KOPT-K1 (cell line): ENCODE results near the gene NT5M.

ENCODE experiments used
- H3K27ac ChIP-seq: fragments of 200-600 bp; sonication (generic); 2 replicates; pipeline ENCODE4 v1.5.1; 2016; ENCODE audit warnings: antibody characterized with exemption, mild to moderate bottlenecking, low read depth, low read length; ENCODE audit not compliant: poor library complexity, severe bottlenecking
- H3K36me3 ChIP-seq: fragments of 200-600 bp; sonication (generic); 2 replicates; pipeline ENCODE4 v1.5.1; 2017; ENCODE audit warnings: antibody characterized with exemption, mild to moderate bottlenecking, low read length, moderate library complexity; ENCODE audit not compliant: insufficient read depth
- H3K9me3 ChIP-seq: fragments of 200-600 bp; sonication (generic); 2 replicates; pipeline ENCODE4 v1.5.1; 2017; ENCODE audit warnings: antibody characterized with exemption, low read length, mild to moderate bottlenecking; ENCODE audit not compliant: insufficient read depth, poor library complexity, severe bottlenecking

NT5M gene

GRCh38 chr17:17320188-17320910 lies 17.2 kb downstream of the NT5M start:
- H3K36me3 ChIP-seq, result peaks cover 29% of the 10 kb centered on the region
- H3K27ac ChIP-seq, result no peak overlapping the region
- no peaks in the 10 kb centered on the region for H3K9me3 ChIP-seq

GRCh38 chr17:17320911-17321220 lies 17.7 kb downstream of the NT5M start:
- no peaks in the 10 kb centered on the region for H3K9me3 ChIP-seq
- H3K36me3 ChIP-seq, result peaks cover 34% of the 10 kb centered on the region
- H3K27ac ChIP-seq, result no peak overlapping the region

- Histone ChIP-seq H3K27ac (no peak overlapping the region), H3K9me3 (no peaks in the 10 kb centered on the region), H3K36me3 (peaks cover 40% of the 10 kb centered on the region)
These were observed 18.3 kb downstream of the NT5M start for GRCh38 chr17:17321356-17322025.

GRCh38 chr17:17322516-17323510 lies 19.6 kb downstream of the NT5M start:
- Histone ChIP-seq H3K36me3 (peaks cover 41% of the 10 kb centered on the region), H3K9me3 (no peaks in the 10 kb centered on the region), H3K27ac (no peak overlapping the region)

GRCh38 chr17:17324616-17325015 lies 21.4 kb downstream of the NT5M start:
- H3K36me3 ChIP-seq, result peaks cover 41% of the 10 kb centered on the region
- no peaks in the 10 kb centered on the region for H3K9me3 ChIP-seq
- no peak overlapping the region for H3K27ac ChIP-seq

- Histone ChIP-seq H3K9me3 (no peaks in the 10 kb centered on the region), H3K36me3 (peaks cover 41% of the 10 kb centered on the region), H3K27ac (no peak overlapping the region)
These were observed 22.1 kb downstream of the NT5M start for GRCh38 chr17:17325228-17325627.

- Histone ChIP-seq H3K9me3 (no peaks in the 10 kb centered on the region), H3K36me3 (peaks cover 41% of the 10 kb centered on the region), H3K27ac (no peak overlapping the region)
These were observed 22.6 kb downstream of the NT5M start for GRCh38 chr17:17325816-17326215.

GRCh38 chr17:17326275-17326875 lies 23.2 kb downstream of the NT5M start:
- peaks cover 41% of the 10 kb centered on the region for H3K36me3 ChIP-seq
- H3K9me3 ChIP-seq, result no peaks in the 10 kb centered on the region

GRCh38 chr17:17328251-17328650 lies 25.1 kb downstream of the NT5M start:
- H3K27ac ChIP-seq, result no peak overlapping the region
- H3K36me3 ChIP-seq, result peaks cover 33% of the 10 kb centered on the region
- no peaks in the 10 kb centered on the region for H3K9me3 ChIP-seq

More at GRCh38 chr17:17326275-17326875, 23.2 kb downstream of the NT5M start:
- H3K27ac ChIP-seq, result no peak overlapping the region

GRCh38 chr17:17341452-17341851 lies 38.3 kb downstream of the NT5M start:
- Histone ChIP-seq H3K9me3 (no peaks in the 10 kb centered on the region), H3K27ac (no peak overlapping the region), H3K36me3 (peaks cover 18% of the 10 kb centered on the region; the same call in 1 of the 2 replicates)

- no peak overlapping the region for H3K27ac ChIP-seq
- H3K9me3 ChIP-seq, result no peaks in the 10 kb centered on the region
- H3K36me3 ChIP-seq, result peaks cover 18% of the 10 kb centered on the region; the same call in 1 of the 2 replicates
These were observed 39.2 kb downstream of the NT5M start for GRCh38 chr17:17342242-17342945.

GRCh38 chr17:17343160-17343735 lies 40.1 kb downstream of the NT5M start:
- Histone ChIP-seq H3K27ac (no peak overlapping the region), H3K9me3 (no peaks in the 10 kb centered on the region), H3K36me3 (peaks cover 18% of the 10 kb centered on the region; the same call in 1 of the 2 replicates)

- H3K9me3 ChIP-seq, result no peaks in the 10 kb centered on the region
- peaks cover 18% of the 10 kb centered on the region; the same call in 1 of the 2 replicates for H3K36me3 ChIP-seq
- H3K27ac ChIP-seq, result no peak overlapping the region
These were observed 40.8 kb downstream of the NT5M start for GRCh38 chr17:17343896-17344506.
